Measurements from ENCODE around the gene GATM. TPM values are rescaled to one million over a fixed set of nuclear protein-coding genes. Genes with fewer than 3 reads are reported as not detected.

GATM gene
- polyA plus RNA-seq, 3 donors, result 0.89 to 1.5 (median 1.5) TPM

DNA sequence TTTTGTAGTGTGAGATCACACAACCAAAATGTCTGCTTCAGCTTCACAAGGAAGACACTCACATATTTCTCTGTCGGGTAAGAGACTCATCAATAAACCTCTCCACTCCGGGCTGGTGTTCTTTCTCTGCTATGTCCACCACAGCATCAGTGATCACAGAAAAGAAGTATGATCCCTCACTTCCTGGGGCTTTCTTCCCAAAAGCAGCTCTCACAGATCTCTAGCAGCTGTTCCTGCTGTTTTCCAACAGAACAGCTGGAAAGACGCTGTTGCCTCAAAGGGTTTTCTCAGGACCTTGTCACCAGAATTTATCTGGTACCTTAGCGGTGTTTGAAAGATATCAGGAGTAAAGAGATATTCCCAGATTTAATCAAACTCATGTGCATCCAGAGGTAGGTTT is 46.4 kb downstream of the GATM start:
- Mint-ChIP-seq H3K27ac (no peak overlapping the region), H3K36me3 (no peaks in the 10 kb centered on the region), H3K27me3 (ENCODE audit: low read depth in 3 of 3) (peaks cover 0 to 5% (median 5%) of the 10 kb centered on the region in 3 donors), H3K9me3 (peaks cover 0 to 4% (median 0%) of the 10 kb centered on the region in 7 donors), H3K4me3 (no peak overlapping the region), H3K4me1 (peaks cover 28% of the 10 kb centered on the region)
- Histone ChIP-seq H4K20me1 (ENCODE audit: insufficient read depth, low read length) (no peaks in the 10 kb centered on the region), H3K9ac (ENCODE audit: insufficient read depth, low read length, poor library complexity, severe bottlenecking) (no peak overlapping the region), H3K4me2 (replicated peaks; ENCODE audit: extremely low read depth, low read length, poor library complexity, severe bottlenecking) (no peak overlapping the region), H3K27ac (ENCODE audit: low read depth in 1 of 2, low read length in 2 of 2) (no peak overlapping the region), H3K4me1 (ENCODE audit: control insufficient read depth in 1 of 2, insufficient read depth in 2 of 2, low read length in 2 of 2) (peaks cover 12 to 22% of the 10 kb centered on the region in 2 donors), H3K79me2 (ENCODE audit: insufficient read depth, low read length) (no peaks in the 10 kb centered on the region), H2AFZ (ENCODE audit: insufficient read depth, low read depth, low read length, poor library complexity, severe bottlenecking) (peak overlapping the region; percentile 7), H3K9me3 (replicated peaks in 1 of 2; ENCODE audit: control insufficient read depth in 1 of 2, insufficient read depth in 1 of 2, low read length in 2 of 2) (no peaks in the 10 kb centered on the region), H3K27me3 (ENCODE audit: control insufficient read depth in 2 of 2, insufficient read depth in 2 of 2, low read length in 2 of 2) (no peaks in the 10 kb centered on the region), H3K4me3 (replicated peaks in 1 of 3; ENCODE audit: low read depth in 2 of 3, low read length in 3 of 3) (no peak overlapping the region), H3K36me3 (replicated peaks in 1 of 2; ENCODE audit: control insufficient read depth in 1 of 2, insufficient read depth in 2 of 2, low read length in 2 of 2) (no peaks in the 10 kb centered on the region)
- intact Hi-C loops (cut with micrococcal nuclease), result no loop called here
- TF ChIP-seq, protein P1, sequence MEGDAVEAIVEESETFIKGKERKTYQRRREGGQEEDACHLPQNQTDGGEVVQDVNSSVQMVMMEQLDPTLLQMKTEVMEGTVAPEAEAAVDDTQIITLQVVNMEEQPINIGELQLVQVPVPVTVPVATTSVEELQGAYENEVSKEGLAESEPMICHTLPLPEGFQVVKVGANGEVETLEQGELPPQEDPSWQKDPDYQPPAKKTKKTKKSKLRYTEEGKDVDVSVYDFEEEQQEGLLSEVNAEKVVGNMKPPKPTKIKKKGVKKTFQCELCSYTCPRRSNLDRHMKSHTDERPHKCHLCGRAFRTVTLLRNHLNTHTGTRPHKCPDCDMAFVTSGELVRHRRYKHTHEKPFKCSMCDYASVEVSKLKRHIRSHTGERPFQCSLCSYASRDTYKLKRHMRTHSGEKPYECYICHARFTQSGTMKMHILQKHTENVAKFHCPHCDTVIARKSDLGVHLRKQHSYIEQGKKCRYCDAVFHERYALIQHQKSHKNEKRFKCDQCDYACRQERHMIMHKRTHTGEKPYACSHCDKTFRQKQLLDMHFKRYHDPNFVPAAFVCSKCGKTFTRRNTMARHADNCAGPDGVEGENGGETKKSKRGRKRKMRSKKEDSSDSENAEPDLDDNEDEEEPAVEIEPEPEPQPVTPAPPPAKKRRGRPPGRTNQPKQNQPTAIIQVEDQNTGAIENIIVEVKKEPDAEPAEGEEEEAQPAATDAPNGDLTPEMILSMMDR (IDR thresholded peaks at IDR 0.05), result no peak
- no peak for DNase-seq
- WGBS (ENCODE audit: insufficient coverage), result 88% methylated on average over 3 of the region's 4 CpGs

DNA sequence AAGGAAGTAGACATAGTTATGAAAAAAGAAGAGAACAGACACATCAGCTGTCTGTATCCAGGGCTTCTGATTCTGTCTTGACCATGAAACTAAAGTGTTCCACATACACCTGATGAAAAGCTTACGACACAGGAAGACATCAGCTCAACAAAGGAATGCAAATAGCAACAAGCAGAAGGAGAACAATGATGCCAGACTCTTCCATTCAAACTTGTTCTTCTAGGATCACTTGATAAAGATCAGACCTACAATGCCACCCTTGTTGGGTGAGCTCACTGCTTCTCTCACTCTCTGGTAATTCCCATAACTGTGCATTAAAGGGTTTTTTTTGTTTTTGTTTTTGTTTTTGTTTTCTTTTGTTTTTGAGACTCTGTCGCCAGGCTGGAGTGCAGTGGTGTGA is 49.7 kb downstream of the GATM start:
- Mint-ChIP-seq H3K9me3 (peaks cover 0 to 6% (median 0%) of the 10 kb centered on the region in 7 donors), H3K27ac (no peak overlapping the region), H3K27me3 (ENCODE audit: low read depth in 3 of 3) (peaks cover 2 to 12% (median 9%) of the 10 kb centered on the region in 3 donors), H3K4me1 (peaks cover 11% of the 10 kb centered on the region), H3K36me3 (no peaks in the 10 kb centered on the region), H3K4me3 (no peak overlapping the region)
- intact Hi-C loops (cut with micrococcal nuclease), result no loop called here
- Histone ChIP-seq H3K9me3 (replicated peaks in 1 of 2; ENCODE audit: control insufficient read depth in 1 of 2, insufficient read depth in 1 of 2, low read length in 2 of 2) (no peaks in the 10 kb centered on the region), H3K4me1 (ENCODE audit: control insufficient read depth in 1 of 2, insufficient read depth in 2 of 2, low read length in 2 of 2) (peaks cover 5 to 10% of the 10 kb centered on the region in 2 donors), H3K79me2 (ENCODE audit: insufficient read depth, low read length) (no peaks in the 10 kb centered on the region), H3K27me3 (ENCODE audit: control insufficient read depth in 2 of 2, insufficient read depth in 2 of 2, low read length in 2 of 2) (peaks cover 0 to 2% of the 10 kb centered on the region in 2 donors), H3K4me2 (replicated peaks; ENCODE audit: extremely low read depth, low read length, poor library complexity, severe bottlenecking) (no peak overlapping the region), H3K4me3 (replicated peaks in 1 of 3; ENCODE audit: low read depth in 2 of 3, low read length in 3 of 3) (no peak overlapping the region), H3K36me3 (replicated peaks in 1 of 2; ENCODE audit: control insufficient read depth in 1 of 2, insufficient read depth in 2 of 2, low read length in 2 of 2) (no peaks in the 10 kb centered on the region), H4K20me1 (ENCODE audit: insufficient read depth, low read length) (no peaks in the 10 kb centered on the region), H3K27ac (ENCODE audit: low read depth in 1 of 2, low read length in 2 of 2) (no peak overlapping the region), H3K9ac (ENCODE audit: insufficient read depth, low read length, poor library complexity, severe bottlenecking) (no peak overlapping the region), H2AFZ (ENCODE audit: insufficient read depth, low read depth, low read length, poor library complexity, severe bottlenecking) (no peak overlapping the region)
- 50% methylated on average over 1 of the region's 2 CpGs for WGBS (ENCODE audit: insufficient coverage)
- DNase-seq, result no peak
- TF ChIP-seq, protein P1 (IDR thresholded peaks at IDR 0.05), result no peak

All from CD14-positive monocyte (primary cell).